Ovary (tissue), 9 donors: ENCODE measurements around the gene PYGB. TPM values are rescaled to one million over a fixed set of nuclear protein-coding genes. Genes with fewer than 3 reads are reported as not detected.

ENCODE experiments used
- DNase-seq, 5 donors: peaks; one replicate each; pipeline ENCODE4 v3.0.0-alpha.2; 2019 to 2020
- H3K27ac ChIP-seq, 2 donors: fragments of 200-600 bp; one replicate each; pipeline versions ENCODE4 v1.5.1 to v1.8.0; 2019 to 2022
- H3K27me3 ChIP-seq: fragments of 200-600 bp; one replicate; pipeline ENCODE4 v1.8.0; 2022
- H3K36me3 ChIP-seq: fragments of 200-600 bp; sonication (generic); one replicate; pipeline ENCODE4 v1.5.1; 2019
- H3K4me1 ChIP-seq: one replicate; pipeline ENCODE4 v1.8.1; 2013; ENCODE audit warnings: mild to moderate bottlenecking, moderate library complexity; ENCODE audit not compliant: insufficient read depth
- H3K4me3 ChIP-seq: fragments of 200-600 bp; sonication (generic); one replicate; pipeline ENCODE4 v1.5.1; 2017
- H3K9me3 ChIP-seq, 2 donors: fragments of 200-600 bp in 1 of 2; sonication (generic) in 1 of 2; one replicate each; pipeline versions ENCODE4 v1.5.1 to v1.8.1; 2013 to 2019; ENCODE audit warnings: mild to moderate bottlenecking in 1 of 2, moderate library complexity in 1 of 2
- EP300 ChIP-seq: sonication (generic); formaldehyde crosslinking; IDR thresholded peaks from one replicate; pipeline ENCODE4 v1.6.1; 2017; ENCODE audit warnings: antibody characterized with exemption
- POLR2A ChIP-seq: fragments of 450-650 bp; IDR thresholded peaks from one replicate; pipeline ENCODE4 v1.6.1; 2017; ENCODE audit warnings: antibody characterized with exemption, mild to moderate bottlenecking, moderate library complexity
- WGBS, 3 donors: extraction: QIAGEN DNeasy Blood & Tissue Kit in 1 of 3; methylation state at CpG; one replicate each; pipeline versions ENCODE4 v1.1.5 to v1.1.7; 2013 to 2017; 5-methylcytosine and 5-hydroxymethylcytosine counted together
- intact Hi-C, 4 donors: fragments of 100-400 bp; cut with DNase I; formaldehyde crosslinking; loops; one replicate each; pipeline versions ENCODE4 v1.11.0 to v1.15.1; 2022 to 2023
- polyA plus RNA-seq, 2 donors: library from polyadenylated mRNA; stranded (reverse); fragments of 200-250 nt in 1 of 2; fragments of 350-450 nt in 1 of 2; fragmentation: Illumina TruSeq in 1 of 2; extraction: RNeasy Lipid Tissue Mini Kit (QIAGEN cat#74804) in 1 of 2; gene quantifications; one replicate each; pipeline ENCODE4 v1.2.3, GENCODE V29; 2013 to 2014
- total RNA-seq, 7 donors: library from RNA; depleted of rRNA in 2 of 7; stranded (reverse); fragments of >200 nt in 2 of 7; fragmentation: NEBNext Ultra II Directional in 3 of 7; extraction: Animal tissue kit (Norgen Biotek cat#: 25700) in 3 of 7; gene quantifications; one replicate each; pipeline versions ENCODE4 v1.1.0 to v1.2.4, GENCODE V29; 2016 to 2023
- TF ChIP-seq, protein P1 (sequence below), 3 donors: fragments of 450-650 bp in 2 of 3; fragments of 200-600 bp in 1 of 3; IDR thresholded peaks; one replicate each; pipeline versions ENCODE4 v1.5.1 to v1.8.0; 2016 to 2022; ENCODE audit warnings: antibody characterized with exemption in 3 of 3, mild to moderate bottlenecking in 1 of 3
- donor health status: DM: no; HTN: no; CAD: no; lungs with moderate emphysema.
- donor health status: DM: no; HTN: no; CAD: no.
- donor health status: Bipolar disorder and iron deficiency.
- donor health status: DM: yes; HTN: yes; CAD: no.
- donor health status: DM: no; HTN: no; CAD: no.
- donor health status: DM: yes; HTN: yes; CAD: no.

The PYGB gene
- total and polyA plus RNA-seq, 9 donors = 23.1 to 54.2 (median 38.3) TPM

DNA sequence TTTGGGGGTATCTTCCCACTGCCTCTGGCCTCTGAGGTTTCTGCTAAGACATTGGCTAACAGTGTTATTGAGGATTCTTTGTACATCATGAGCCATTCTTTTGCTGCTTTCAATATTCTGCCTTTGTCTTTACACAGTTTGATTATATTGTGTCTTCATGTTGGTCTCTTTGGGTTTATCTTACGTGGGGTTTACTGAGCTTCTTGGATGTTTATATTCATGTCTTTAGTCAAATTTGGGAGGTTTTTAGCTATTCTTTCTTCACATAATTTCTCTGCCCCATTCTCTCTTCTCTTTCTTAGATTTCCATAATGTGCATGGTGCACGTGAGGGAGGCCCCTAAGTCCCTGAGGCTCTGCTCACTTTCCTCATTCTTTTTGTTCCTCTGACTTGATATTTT, 44.8 kb upstream of the PYGB start:
- no peak for DNase-seq
- no peaks in the 10 kb centered on the region for H3K9me3 ChIP-seq
- H3K4me1 ChIP-seq = no peaks in the 10 kb centered on the region
- no peaks in the 10 kb centered on the region for H3K27me3 ChIP-seq
- H3K36me3 ChIP-seq = no peaks in the 10 kb centered on the region
- TF ChIP-seq POLR2A (no peak), EP300 (no peak)
- TF ChIP-seq, protein P1, sequence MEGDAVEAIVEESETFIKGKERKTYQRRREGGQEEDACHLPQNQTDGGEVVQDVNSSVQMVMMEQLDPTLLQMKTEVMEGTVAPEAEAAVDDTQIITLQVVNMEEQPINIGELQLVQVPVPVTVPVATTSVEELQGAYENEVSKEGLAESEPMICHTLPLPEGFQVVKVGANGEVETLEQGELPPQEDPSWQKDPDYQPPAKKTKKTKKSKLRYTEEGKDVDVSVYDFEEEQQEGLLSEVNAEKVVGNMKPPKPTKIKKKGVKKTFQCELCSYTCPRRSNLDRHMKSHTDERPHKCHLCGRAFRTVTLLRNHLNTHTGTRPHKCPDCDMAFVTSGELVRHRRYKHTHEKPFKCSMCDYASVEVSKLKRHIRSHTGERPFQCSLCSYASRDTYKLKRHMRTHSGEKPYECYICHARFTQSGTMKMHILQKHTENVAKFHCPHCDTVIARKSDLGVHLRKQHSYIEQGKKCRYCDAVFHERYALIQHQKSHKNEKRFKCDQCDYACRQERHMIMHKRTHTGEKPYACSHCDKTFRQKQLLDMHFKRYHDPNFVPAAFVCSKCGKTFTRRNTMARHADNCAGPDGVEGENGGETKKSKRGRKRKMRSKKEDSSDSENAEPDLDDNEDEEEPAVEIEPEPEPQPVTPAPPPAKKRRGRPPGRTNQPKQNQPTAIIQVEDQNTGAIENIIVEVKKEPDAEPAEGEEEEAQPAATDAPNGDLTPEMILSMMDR (IDR thresholded peaks at IDR 0.05) = no peak
- H3K27ac ChIP-seq = no peak overlapping the region
- intact Hi-C loops = no loop called here
- 47 to 94% (median 75%) methylated on average over 2 of the region's 2 CpGs for WGBS, 3 donors
- no peak overlapping the region for H3K4me3 ChIP-seq

DNA sequence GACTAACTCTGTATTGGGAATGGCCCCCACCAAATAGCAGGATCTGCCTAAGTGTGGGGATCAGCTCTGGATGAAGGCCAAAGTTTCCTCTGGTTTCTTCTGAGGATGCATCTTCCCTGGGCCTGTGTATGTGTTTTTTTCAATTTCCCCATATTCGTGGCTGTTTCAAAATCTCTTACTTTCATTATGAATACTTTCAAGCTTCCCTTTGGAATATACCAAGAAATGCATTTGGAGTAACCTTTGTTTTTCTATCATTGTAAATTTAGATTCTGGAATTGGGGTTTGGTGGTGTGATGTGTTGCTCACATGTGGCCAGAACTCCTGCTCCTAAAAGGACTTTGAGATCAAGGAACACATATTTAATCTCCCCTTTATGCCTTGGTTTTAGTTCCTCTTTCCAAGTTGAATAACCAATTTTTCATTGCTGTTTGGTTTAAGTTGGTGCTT, 44.0 kb upstream of the PYGB start:
- intact Hi-C loops = no loop called here
- no peaks in the 10 kb centered on the region for H3K27me3 ChIP-seq
- no peak for DNase-seq
- no peak overlapping the region for H3K27ac ChIP-seq
- no peak for TF ChIP-seq EP300
- TF ChIP-seq, protein P1 (IDR thresholded peaks at IDR 0.05) = no peak
- no peak for TF ChIP-seq POLR2A
- no peaks in the 10 kb centered on the region for H3K9me3 ChIP-seq
- H3K36me3 ChIP-seq = no peaks in the 10 kb centered on the region
- no peak overlapping the region for H3K4me3 ChIP-seq
- 71 to 76% (median 75%) methylated on average over 1 of the region's 1 CpG for WGBS, 3 donors
- no peaks in the 10 kb centered on the region for H3K4me1 ChIP-seq

DNA sequence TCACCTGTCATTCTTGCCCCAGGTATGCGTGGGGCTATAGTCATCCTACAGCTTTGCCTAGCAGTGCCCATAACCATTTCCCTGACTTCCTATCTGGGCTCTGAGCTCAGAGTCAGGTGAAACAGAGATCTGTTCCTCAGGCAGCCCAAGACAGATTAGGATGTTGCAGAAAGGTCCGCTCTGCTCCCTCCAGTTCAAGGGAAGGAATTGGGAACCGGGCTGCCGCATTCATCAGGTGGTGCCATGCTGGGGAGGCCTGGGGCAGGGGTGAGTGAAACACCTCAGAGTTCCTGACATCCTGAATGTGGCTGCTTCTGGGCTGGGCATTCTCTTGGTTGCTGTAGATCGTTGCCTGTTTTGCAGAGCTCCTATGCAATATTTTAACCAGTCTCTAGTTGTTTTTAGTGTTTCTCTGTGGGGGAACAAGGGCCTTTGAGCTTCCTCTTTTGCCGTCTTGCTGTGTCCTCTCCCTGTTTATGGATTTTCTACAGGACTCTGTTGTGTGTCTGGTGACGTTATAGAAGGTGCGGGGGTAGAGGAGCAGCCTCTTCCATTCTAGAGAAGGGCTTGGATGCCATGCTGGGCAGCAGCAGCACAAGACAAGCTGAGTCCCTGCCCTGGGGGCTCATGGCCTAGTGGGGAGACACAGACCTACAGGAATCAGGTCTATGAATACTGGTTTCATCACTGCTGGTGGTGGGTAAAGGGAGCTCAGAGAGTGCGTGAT, 43.2 kb upstream of the PYGB start:
- peak in 1 of 5 donors; percentile 5 for DNase-seq
- TF ChIP-seq, protein P1 (IDR thresholded peaks at IDR 0.05) = no peak
- intact Hi-C loops = loop anchor here in 1 of 4 donors (5.0 kb wide), 1 partner anchor 38 kb away; no protein-coding TSS in a partner anchor
- no peaks in the 10 kb centered on the region for H3K27me3 ChIP-seq
- H3K4me1 ChIP-seq = no peaks in the 10 kb centered on the region
- H3K36me3 ChIP-seq = no peaks in the 10 kb centered on the region
- H3K27ac ChIP-seq = no peak overlapping the region
- 90 to 92% (median 91%) methylated on average over 9 of the region's 9 CpGs for WGBS, 3 donors
- no peaks in the 10 kb centered on the region for H3K9me3 ChIP-seq
- no peak overlapping the region for H3K4me3 ChIP-seq

DNA sequence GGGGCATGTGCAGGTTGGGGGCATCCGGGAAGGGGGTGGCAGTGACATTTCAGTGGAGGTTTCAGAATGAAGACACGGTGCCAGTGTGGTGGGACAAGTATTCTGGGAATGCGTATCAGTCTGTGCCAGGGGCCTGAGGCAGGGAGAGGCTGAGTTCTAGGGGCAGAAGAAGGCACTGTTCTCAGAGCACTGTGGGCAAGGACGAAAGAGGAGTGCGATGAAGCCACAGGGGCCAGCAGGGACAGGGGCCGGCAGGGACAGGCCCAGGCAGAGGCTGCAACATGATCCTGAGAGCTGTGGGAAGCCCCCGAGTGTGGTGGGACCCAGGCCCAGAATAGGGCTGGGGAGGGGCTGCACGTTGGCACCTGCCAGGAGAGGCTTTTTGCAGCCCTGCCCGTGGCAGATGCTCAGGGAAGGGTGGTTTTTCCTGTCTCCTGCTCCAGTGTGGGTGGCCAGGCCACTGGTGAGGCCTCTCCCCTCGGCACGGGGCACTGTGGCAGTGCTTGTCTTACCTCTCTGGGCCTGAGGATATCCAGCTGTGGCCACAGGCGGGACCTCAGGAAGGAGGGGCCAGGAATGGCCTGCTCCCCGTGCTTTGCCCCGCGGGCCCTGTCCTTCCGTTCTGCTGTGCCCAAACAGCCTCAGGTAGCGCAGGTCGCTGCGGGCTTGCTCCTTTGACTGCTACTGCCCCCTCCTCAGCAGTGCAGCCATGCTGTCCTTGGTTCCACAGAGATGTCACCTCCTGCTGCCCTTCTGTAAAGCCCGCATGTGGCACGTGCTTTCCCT, 42.4 kb upstream of the PYGB start:
- H3K27ac ChIP-seq = no peak overlapping the region

More for the DNA sequence above, 42.4 kb upstream of the PYGB start:
- no peak for TF ChIP-seq EP300
- no peak for TF ChIP-seq POLR2A
- TF ChIP-seq, protein P1 (IDR thresholded peaks at IDR 0.05) = no peak
- WGBS, 3 donors = 69 to 83% (median 75%) methylated on average over 18 to 21 of the region's 21 CpGs
- peak in 2 of 5 donors; percentile 5 to 13 for DNase-seq
- Histone ChIP-seq H3K27me3 (no peaks in the 10 kb centered on the region), H3K36me3 (no peaks in the 10 kb centered on the region), H3K4me1 (no peaks in the 10 kb centered on the region), H3K4me3 (no peak overlapping the region), H3K9me3 (no peaks in the 10 kb centered on the region)
- intact Hi-C loops = loop anchor here in 1 of 4 donors (5.0 kb wide), 1 partner anchor 37 kb away; no protein-coding TSS in a partner anchor
